Osteocyte (in vitro differentiated cells): ENCODE measurements around the gene UBE2S. TPM values are rescaled to one million over a fixed set of nuclear protein-coding genes. Genes with fewer than 3 reads are reported as not detected.

ENCODE experiments used
- DNase-seq: peaks from one replicate; pipeline ENCODE4 v3.0.0; 2021; ENCODE audit warnings: mixed read lengths; ENCODE audit not compliant: unreplicated experiment; ENCODE audit errors: extremely low spot score
- H3K27ac Mint-ChIP-seq: one replicate; pipeline ENCODE4 v1.8.0; 2021; ENCODE audit warnings: mild to moderate bottlenecking, mixed read lengths; ENCODE audit not compliant: unreplicated experiment
- H3K27me3 Mint-ChIP-seq: one replicate; pipeline ENCODE4 v1.8.0; 2021; ENCODE audit warnings: mixed read lengths; ENCODE audit not compliant: unreplicated experiment
- H3K36me3 Mint-ChIP-seq: one replicate; pipeline ENCODE4 v1.8.0; 2021; ENCODE audit warnings: mixed read lengths; ENCODE audit not compliant: unreplicated experiment
- H3K4me1 Mint-ChIP-seq: one replicate; pipeline ENCODE4 v1.8.0; 2021; ENCODE audit warnings: mixed read lengths; ENCODE audit not compliant: unreplicated experiment
- H3K4me3 Mint-ChIP-seq: one replicate; pipeline ENCODE4 v1.8.0; 2021; ENCODE audit warnings: mild to moderate bottlenecking, moderate library complexity, mixed read lengths; ENCODE audit not compliant: unreplicated experiment
- H3K9me3 Mint-ChIP-seq: one replicate; pipeline ENCODE4 v1.8.0; 2021; ENCODE audit warnings: mixed read lengths; ENCODE audit not compliant: unreplicated experiment
- CTCF ChIP-seq: fragments of 200-600 bp; sonication (generic); IDR thresholded peaks from 2 replicates; pipeline ENCODE4 v1.5.0; 2021; ENCODE audit warnings: antibody characterized with exemption, mild to moderate bottlenecking, moderate library complexity
- total RNA-seq: library from RNA; stranded (reverse); gene quantifications from 2 replicates; pipeline ENCODE4 v1.2.1, GENCODE V29; 2021

The UBE2S gene
- total RNA-seq, 1 donor from 2014 or later: 71.1 TPM

GRCh38 chr19:55362174-55362989 is 45.2 kb downstream of the UBE2S start:
- Mint-ChIP-seq H3K36me3 (no peaks in the 10 kb centered on the region), H3K9me3 (no peaks in the 10 kb centered on the region), H3K27ac (no peak overlapping the region), H3K4me3 (no peak overlapping the region), H3K27me3 (peaks cover 3% of the 10 kb centered on the region), H3K4me1 (peaks cover 13% of the 10 kb centered on the region)
- DNase-seq: no peak
- no peak for TF ChIP-seq CTCF

- no peak for TF ChIP-seq CTCF
- no peaks in the 10 kb centered on the region for H3K36me3 Mint-ChIP-seq
- no peak overlapping the region for H3K27ac Mint-ChIP-seq
- DNase-seq: no peak
- no peaks in the 10 kb centered on the region for H3K9me3 Mint-ChIP-seq
- H3K27me3 Mint-ChIP-seq: peaks cover 10% of the 10 kb centered on the region
- no peak overlapping the region for H3K4me3 Mint-ChIP-seq
- peaks cover 13% of the 10 kb centered on the region for H3K4me1 Mint-ChIP-seq
Measured at GRCh38 chr19:55360902-55361301, 46.7 kb downstream of the UBE2S start.

- Mint-ChIP-seq H3K4me3 (no peak overlapping the region), H3K36me3 (no peaks in the 10 kb centered on the region), H3K27me3 (peaks cover 19% of the 10 kb centered on the region), H3K27ac (no peak overlapping the region), H3K4me1 (peaks cover 11% of the 10 kb centered on the region), H3K9me3 (no peaks in the 10 kb centered on the region)
- no peak for TF ChIP-seq CTCF
- DNase-seq: no peak
Measured at GRCh38 chr19:55358943-55359908, 48.4 kb downstream of the UBE2S start.

- no peaks in the 10 kb centered on the region for H3K9me3 Mint-ChIP-seq
- H3K27me3 Mint-ChIP-seq: peaks cover 22% of the 10 kb centered on the region
- peaks cover 8% of the 10 kb centered on the region for H3K4me1 Mint-ChIP-seq
- DNase-seq: no peak
- TF ChIP-seq CTCF: no peak
- no peak overlapping the region for H3K27ac Mint-ChIP-seq
- H3K4me3 Mint-ChIP-seq: no peak overlapping the region
- no peaks in the 10 kb centered on the region for H3K36me3 Mint-ChIP-seq
Measured at GRCh38 chr19:55358493-55358892, 49.1 kb downstream of the UBE2S start.
